GM23338 (cell line): ENCODE data around the gene ACSM4. TPM values are rescaled to one million over a fixed set of nuclear protein-coding genes. Genes with fewer than 3 reads are reported as not detected.

ENCODE experiments used
- ATAC-seq: fragments of 200-7000 bp; cut with Tn5 transposase; 3 replicates; pipeline ENCODE4 v1.9.1; 2020
- DNase-seq: peaks from one replicate; pipeline ENCODE4 v3.0.0-alpha.2; 2015; ENCODE audit warnings: low spot score
- H2AFZ ChIP-seq: fragments of 200-600 bp; sonication (generic); 2 replicates; pipeline ENCODE4 v1.8.0; 2016; ENCODE audit warnings: antibody characterized with exemption, mild to moderate bottlenecking, moderate library complexity
- H3F3A ChIP-seq: fragments of 200-600 bp; sonication (generic); replicated peaks from 2 replicates; pipeline ENCODE4 v1.8.0; 2017; ENCODE audit warnings: antibody characterized with exemption, mixed run types, low read depth
- H3K27ac ChIP-seq: fragments of 200-600 bp; sonication (generic); 2 replicates; pipeline ENCODE4 v1.6.1; 2016; ENCODE audit warnings: low read depth
- H3K27me3 ChIP-seq: fragments of 200-600 bp; sonication (generic); 2 replicates; pipeline ENCODE4 v1.8.0; 2016; ENCODE audit warnings: mild to moderate bottlenecking, mixed run types, moderate library complexity; ENCODE audit not compliant: insufficient read depth
- H3K36me3 ChIP-seq: fragments of 200-600 bp; sonication (generic); 2 replicates; pipeline ENCODE4 v1.8.0; 2016; ENCODE audit warnings: mild to moderate bottlenecking; ENCODE audit not compliant: insufficient read depth
- H3K4me1 ChIP-seq: fragments of 200-600 bp; sonication (generic); 2 replicates; pipeline ENCODE4 v1.8.0; 2016; ENCODE audit warnings: mild to moderate bottlenecking, moderate library complexity; ENCODE audit not compliant: insufficient read depth
- H3K4me2 ChIP-seq: fragments of 200-600 bp; sonication (generic); 2 replicates; pipeline ENCODE4 v1.7.1; 2017; ENCODE audit warnings: mixed run types
- H3K4me3 ChIP-seq: fragments of 200-600 bp; sonication (generic); 2 replicates; pipeline ENCODE4 v1.6.1; 2016; ENCODE audit warnings: mixed run types
- H3K79me2 ChIP-seq: fragments of 200-600 bp; sonication (generic); replicated peaks from 2 replicates; pipeline ENCODE4 v1.8.0; 2017; ENCODE audit warnings: mild to moderate bottlenecking; ENCODE audit not compliant: insufficient read depth
- H3K9me2 ChIP-seq: fragments of 200-600 bp; sonication (generic); 2 replicates; pipeline ENCODE4 v1.8.0; 2017; ENCODE audit not compliant: insufficient read depth
- H4K20me1 ChIP-seq: fragments of 200-600 bp; sonication (generic); replicated peaks from 2 replicates; pipeline ENCODE4 v1.8.0; 2017; ENCODE audit warnings: mild to moderate bottlenecking; ENCODE audit not compliant: insufficient read depth
- H3K27ac Mint-ChIP-seq: 2 replicates; pipeline ENCODE4 v1.8.0; 2020; ENCODE audit warnings: inconsistent platforms, mild to moderate bottlenecking, moderate library complexity, mixed read lengths
- H3K27me3 Mint-ChIP-seq: 3 replicates; pipeline ENCODE4 v1.8.0; 2022; ENCODE audit warnings: low read depth, mild to moderate bottlenecking, moderate library complexity, mixed read lengths, inconsistent platforms; ENCODE audit not compliant: insufficient read depth, poor library complexity
- H3K36me3 Mint-ChIP-seq: 3 replicates; pipeline ENCODE4 v1.8.0; 2021; ENCODE audit warnings: low read depth, mild to moderate bottlenecking, inconsistent platforms, moderate library complexity, mixed read lengths
- H3K4me1 Mint-ChIP-seq: 3 replicates; pipeline ENCODE4 v1.8.0; 2020; ENCODE audit warnings: mild to moderate bottlenecking, inconsistent platforms, mixed read lengths
- H3K4me3 Mint-ChIP-seq: 3 replicates; pipeline ENCODE4 v1.8.0; 2021; ENCODE audit warnings: moderate library complexity, mild to moderate bottlenecking, inconsistent platforms, mixed read lengths
- H3K9me3 Mint-ChIP-seq: 3 replicates; pipeline ENCODE4 v1.8.0; 2020; ENCODE audit warnings: moderate library complexity, mild to moderate bottlenecking, inconsistent platforms, mixed read lengths
- CREB1 ChIP-seq: fragments of 250-450 bp; sonication (Bioruptor Pico); IDR thresholded peaks from 2 replicates; pipeline ENCODE4 v1.5.0; 2020; ENCODE audit warnings: low read depth, mild to moderate bottlenecking, moderate library complexity
- CTCF ChIP-seq, 2 experiments: fragments of 200-600 bp in 1 of 2; sonication (generic) in 1 of 2; conservative IDR thresholded peaks; 2 replicates each; pipeline versions ENCODE4 v1.5.1 to v1.6.1; 2016 to 2017; ENCODE audit warnings: antibody characterized with exemption in 2 of 2, low read depth in 2 of 2, mild to moderate bottlenecking in 2 of 2, moderate library complexity in 1 of 2
- ETS1 ChIP-seq: IDR thresholded peaks from 2 replicates; pipeline ENCODE4 v1.6.1; 2016; ENCODE audit warnings: antibody characterized with exemption
- EZH2 ChIP-seq: fragments of 200-600 bp; sonication (generic); IDR thresholded peaks from one replicate; pipeline ENCODE4 v1.8.0; 2017; ENCODE audit warnings: antibody characterized with exemption, mild to moderate bottlenecking, low read depth; ENCODE audit not compliant: unreplicated experiment
- EZH2phosphoT487 ChIP-seq: fragments of 200-600 bp; sonication (generic); IDR thresholded peaks from one replicate; pipeline ENCODE4 v1.8.1; 2018; ENCODE audit warnings: antibody characterized with exemption; ENCODE audit not compliant: unreplicated experiment
- JUNB ChIP-seq: IDR thresholded peaks from one replicate; pipeline ENCODE4 v1.6.1; 2016; ENCODE audit warnings: antibody characterized with exemption; ENCODE audit not compliant: unreplicated experiment
- NANOG ChIP-seq: IDR thresholded peaks from 2 replicates; pipeline ENCODE4 v1.6.1; 2016; ENCODE audit warnings: antibody characterized with exemption, borderline replicate concordance
- POLR2AphosphoS5 ChIP-seq: IDR thresholded peaks from 2 replicates; pipeline ENCODE4 v1.6.1; 2016; ENCODE audit warnings: antibody characterized with exemption, low read depth
- REST ChIP-seq: IDR thresholded peaks from one replicate; pipeline ENCODE4 v1.6.1; 2018; ENCODE audit warnings: antibody characterized with exemption; ENCODE audit not compliant: unreplicated experiment
- STAT1 ChIP-seq: IDR thresholded peaks from one replicate; pipeline ENCODE4 v1.6.1; 2016; ENCODE audit warnings: antibody characterized with exemption; ENCODE audit not compliant: unreplicated experiment
- ZNF114 ChIP-seq: fragments of 250-450 bp; sonication (Bioruptor Pico); IDR thresholded peaks from 2 replicates; pipeline ENCODE4 v1.5.0; 2020; ENCODE audit warnings: mild to moderate bottlenecking, moderate library complexity
- ZNF331 ChIP-seq: fragments of 250-450 bp; sonication (Bioruptor Pico); IDR thresholded peaks from 2 replicates; pipeline ENCODE4 v1.5.0; 2020; ENCODE audit warnings: low read depth, mild to moderate bottlenecking, moderate library complexity
- ZNF462 ChIP-seq: fragments of 250-450 bp; sonication (Bioruptor Pico); IDR thresholded peaks from 2 replicates; pipeline ENCODE4 v1.5.0; 2020; ENCODE audit warnings: mild to moderate bottlenecking, moderate library complexity
- polyA plus RNA-seq: library from polyadenylated mRNA; unstranded; fragments of >200 nt; fragmentation: Nextera tagmentation; extraction: Ambion mirVana; gene quantifications from 2 replicates; pipeline ENCODE4 v1.2.1, GENCODE V29; 2016
- total RNA-seq: library from RNA; depleted of rRNA; stranded (reverse); fragments of >200 nt; shearing (Covaris generic); gene quantifications from 2 replicates; pipeline ENCODE4 v1.2.3, GENCODE V29; 2014

The ACSM4 gene
- total and polyA plus RNA-seq, 2 experiments from 2014 or later, result not detected

- no peak overlapping the region for H3K4me3 Mint-ChIP-seq
- peaks cover 22% of the 10 kb centered on the region; the same call in 1 of the 2 replicates for H3K36me3 ChIP-seq
- H4K20me1 ChIP-seq, result no peaks in the 10 kb centered on the region
- H3K4me3 ChIP-seq, result no peak overlapping the region
- H3K27ac Mint-ChIP-seq, result no peak overlapping the region
- H3K4me1 ChIP-seq, result peaks cover 27% of the 10 kb centered on the region
- peaks cover 10% of the 10 kb centered on the region for H3K9me2 ChIP-seq
- H3K9me3 Mint-ChIP-seq, result peaks cover 42% of the 10 kb centered on the region
- no peaks in the 10 kb centered on the region for H3F3A ChIP-seq
- no peaks in the 10 kb centered on the region for H3K79me2 ChIP-seq
- peaks cover 22% of the 10 kb centered on the region for H3K4me1 Mint-ChIP-seq
- TF ChIP-seq ZNF331 (no peak), CREB1 (CRISPR knock-in tag) (no peak), REST (no peak), NANOG (no peak), ZNF114 (CRISPR knock-in tag) (no peak), EZH2phosphoT487 (no peak), EZH2 (no peak), ETS1 (no peak), CTCF (conservative IDR thresholded peaks at IDR 0.05; ENCODE audit: low read depth in 2 of 2) (no peak), STAT1 (no peak), ZNF462 (no peak), JUNB (no peak), POLR2AphosphoS5 (no peak)
- H2AFZ ChIP-seq, result no peak overlapping the region
- H3K4me2 ChIP-seq, result no peak overlapping the region
- ATAC-seq (no peak), DNase-seq (no peak)
- no peak overlapping the region for H3K27ac ChIP-seq
- H3K27me3 ChIP-seq, result no peaks in the 10 kb centered on the region
- peaks cover 8% of the 10 kb centered on the region for H3K27me3 Mint-ChIP-seq
- peaks cover 29% of the 10 kb centered on the region for H3K36me3 Mint-ChIP-seq
Observed at GRCh38 chr12:7292300-7292699, 11.6 kb upstream of the ACSM4 start.
